ENCODE measurements around the gene DNAJB2.

DNA sequence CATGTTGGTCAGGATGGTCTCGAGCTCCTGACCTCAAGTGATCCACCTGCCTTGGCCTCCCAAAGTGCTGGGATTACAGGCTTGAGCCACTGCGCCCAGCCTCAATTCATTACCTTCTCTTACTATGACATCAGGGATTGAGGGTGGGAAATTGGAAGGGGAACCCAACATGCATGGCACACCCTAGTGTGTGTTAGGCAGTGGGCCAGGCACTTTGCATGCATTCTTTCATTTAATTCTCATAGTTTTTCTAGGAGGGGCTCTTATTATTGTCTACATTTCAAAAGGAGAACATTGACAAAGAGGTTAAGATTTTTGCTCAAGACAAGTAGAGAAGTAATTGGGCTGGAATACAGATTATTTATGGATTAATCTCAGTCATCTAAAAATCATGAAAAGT lies 10.9 kb upstream of the DNAJB2 start:
- TF ChIP-seq, protein P1, sequence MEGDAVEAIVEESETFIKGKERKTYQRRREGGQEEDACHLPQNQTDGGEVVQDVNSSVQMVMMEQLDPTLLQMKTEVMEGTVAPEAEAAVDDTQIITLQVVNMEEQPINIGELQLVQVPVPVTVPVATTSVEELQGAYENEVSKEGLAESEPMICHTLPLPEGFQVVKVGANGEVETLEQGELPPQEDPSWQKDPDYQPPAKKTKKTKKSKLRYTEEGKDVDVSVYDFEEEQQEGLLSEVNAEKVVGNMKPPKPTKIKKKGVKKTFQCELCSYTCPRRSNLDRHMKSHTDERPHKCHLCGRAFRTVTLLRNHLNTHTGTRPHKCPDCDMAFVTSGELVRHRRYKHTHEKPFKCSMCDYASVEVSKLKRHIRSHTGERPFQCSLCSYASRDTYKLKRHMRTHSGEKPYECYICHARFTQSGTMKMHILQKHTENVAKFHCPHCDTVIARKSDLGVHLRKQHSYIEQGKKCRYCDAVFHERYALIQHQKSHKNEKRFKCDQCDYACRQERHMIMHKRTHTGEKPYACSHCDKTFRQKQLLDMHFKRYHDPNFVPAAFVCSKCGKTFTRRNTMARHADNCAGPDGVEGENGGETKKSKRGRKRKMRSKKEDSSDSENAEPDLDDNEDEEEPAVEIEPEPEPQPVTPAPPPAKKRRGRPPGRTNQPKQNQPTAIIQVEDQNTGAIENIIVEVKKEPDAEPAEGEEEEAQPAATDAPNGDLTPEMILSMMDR (IDR thresholded peaks at IDR 0.05; ENCODE audit: low read length) = no peak
- TF ChIP-seq EZH2 (optimal IDR thresholded peaks at IDR 0.05; ENCODE audit: low read depth, low read length) = no peak
